ENCODE data around the gene SERPINB7.

DNA sequence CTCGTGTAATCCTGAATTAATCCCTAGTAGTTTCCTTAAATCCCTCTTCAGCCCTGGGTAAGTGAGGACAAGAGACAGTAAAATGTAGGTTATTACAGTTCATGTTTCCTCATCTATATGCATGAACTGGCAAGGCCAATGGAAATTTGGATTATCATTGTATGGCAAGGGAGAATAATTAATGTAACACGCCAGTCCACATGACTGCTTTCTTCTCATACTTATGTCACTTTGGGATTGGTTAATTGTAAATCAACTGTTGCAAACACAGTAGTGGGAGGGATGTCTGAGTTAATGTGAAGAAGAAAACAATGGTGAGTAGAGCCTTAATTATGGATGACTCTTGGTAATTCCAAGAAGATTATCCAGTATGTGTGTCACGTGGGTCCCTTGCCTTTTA is 1.7 kb upstream of the SERPINB7 start:
- TF ChIP-seq, protein P1, sequence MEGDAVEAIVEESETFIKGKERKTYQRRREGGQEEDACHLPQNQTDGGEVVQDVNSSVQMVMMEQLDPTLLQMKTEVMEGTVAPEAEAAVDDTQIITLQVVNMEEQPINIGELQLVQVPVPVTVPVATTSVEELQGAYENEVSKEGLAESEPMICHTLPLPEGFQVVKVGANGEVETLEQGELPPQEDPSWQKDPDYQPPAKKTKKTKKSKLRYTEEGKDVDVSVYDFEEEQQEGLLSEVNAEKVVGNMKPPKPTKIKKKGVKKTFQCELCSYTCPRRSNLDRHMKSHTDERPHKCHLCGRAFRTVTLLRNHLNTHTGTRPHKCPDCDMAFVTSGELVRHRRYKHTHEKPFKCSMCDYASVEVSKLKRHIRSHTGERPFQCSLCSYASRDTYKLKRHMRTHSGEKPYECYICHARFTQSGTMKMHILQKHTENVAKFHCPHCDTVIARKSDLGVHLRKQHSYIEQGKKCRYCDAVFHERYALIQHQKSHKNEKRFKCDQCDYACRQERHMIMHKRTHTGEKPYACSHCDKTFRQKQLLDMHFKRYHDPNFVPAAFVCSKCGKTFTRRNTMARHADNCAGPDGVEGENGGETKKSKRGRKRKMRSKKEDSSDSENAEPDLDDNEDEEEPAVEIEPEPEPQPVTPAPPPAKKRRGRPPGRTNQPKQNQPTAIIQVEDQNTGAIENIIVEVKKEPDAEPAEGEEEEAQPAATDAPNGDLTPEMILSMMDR (IDR thresholded peaks at IDR 0.05) = no peak
- no peak for TF ChIP-seq POLR2A (IDR thresholded peaks at IDR 0.05)
